CD14-positive monocyte (primary cell): ENCODE measurements around the gene PRC1. TPM values are rescaled to one million over a fixed set of nuclear protein-coding genes. Genes with fewer than 3 reads are reported as not detected.

ENCODE experiments used
- DNase-seq, 3 donors: peaks; one replicate each; pipeline ENCODE4 v3.0.0-alpha.2; 2011 to 2022
- H2AFZ ChIP-seq: 2 replicates; pipeline ENCODE4 v1.6.0; 2012; ENCODE audit warnings: mild to moderate bottlenecking, low read depth, low read length, inconsistent platforms; ENCODE audit not compliant: insufficient read depth, poor library complexity, severe bottlenecking
- H3K27ac ChIP-seq, 2 donors: 1 replicate in 1 of 2; 2 replicates in 1 of 2; pipeline ENCODE4 v1.5.1; 2012 to 2013; ENCODE audit warnings: low read length in 2 of 2, control low read depth in 1 of 2, inconsistent platforms in 1 of 2, low read depth in 1 of 2, mild to moderate bottlenecking in 1 of 2
- H3K27me3 ChIP-seq, 2 donors: one replicate each; pipeline versions ENCODE4 v1.6.0 to v1.6.1; 2011 to 2013; ENCODE audit warnings: low read length in 2 of 2; ENCODE audit not compliant: control insufficient read depth in 2 of 2, insufficient read depth in 2 of 2
- H3K36me3 ChIP-seq, 2 donors: replicated peaks in 1 of 2; 1 replicate in 1 of 2; 2 replicates in 1 of 2; pipeline versions ENCODE4 v1.5.1 to v1.6.1; 2012 to 2013; ENCODE audit warnings: low read length in 2 of 2, control low read depth in 1 of 2, inconsistent platforms in 1 of 2, mild to moderate bottlenecking in 1 of 2; ENCODE audit not compliant: insufficient read depth in 2 of 2, control insufficient read depth in 1 of 2
- H3K4me1 ChIP-seq, 2 donors: 1 replicate in 1 of 2; 2 replicates in 1 of 2; pipeline versions ENCODE4 v1.5.1 to v1.6.1; 2012 to 2013; ENCODE audit warnings: low read length in 2 of 2, control low read depth in 1 of 2, inconsistent platforms in 1 of 2, mild to moderate bottlenecking in 1 of 2, moderate library complexity in 1 of 2; ENCODE audit not compliant: insufficient read depth in 2 of 2, control insufficient read depth in 1 of 2
- H3K4me2 ChIP-seq: replicated peaks from 2 replicates; pipeline ENCODE3; 2012; ENCODE audit warnings: low read length, moderate library complexity, mild to moderate bottlenecking; ENCODE audit not compliant: poor library complexity, severe bottlenecking; ENCODE audit errors: extremely low read depth
- H3K4me3 ChIP-seq, 3 experiments: fragments of 200-600 bp in 1 of 3; sonication (generic) in 1 of 3; replicated peaks in 1 of 3; 1 replicate in 2 of 3; 2 replicates in 1 of 3; pipeline ENCODE4 v1.5.1; 2011 to 2013; ENCODE audit warnings: low read length in 3 of 3, mild to moderate bottlenecking in 3 of 3, control low read depth in 2 of 3, low read depth in 2 of 3, inconsistent platforms in 1 of 3, moderate library complexity in 1 of 3
- H3K79me2 ChIP-seq: 2 replicates; pipeline ENCODE4 v1.6.0; 2012; ENCODE audit warnings: mild to moderate bottlenecking, control low read depth, inconsistent platforms, low read length, moderate library complexity; ENCODE audit not compliant: insufficient read depth
- H3K9ac ChIP-seq: 2 replicates; pipeline ENCODE4 v1.6.0; 2017; ENCODE audit warnings: low read length, mild to moderate bottlenecking; ENCODE audit not compliant: insufficient read depth, poor library complexity, severe bottlenecking
- H3K9me3 ChIP-seq, 2 donors: replicated peaks in 1 of 2; 1 replicate in 1 of 2; 2 replicates in 1 of 2; pipeline versions ENCODE4 v1.5.1 to v1.6.1; 2012 to 2013; ENCODE audit warnings: low read length in 2 of 2, control low read depth in 1 of 2; ENCODE audit not compliant: control insufficient read depth in 1 of 2, insufficient read depth in 1 of 2
- H4K20me1 ChIP-seq: 2 replicates; pipeline ENCODE4 v1.6.0; 2012; ENCODE audit warnings: mild to moderate bottlenecking, low read length, control low read depth, moderate library complexity; ENCODE audit not compliant: insufficient read depth
- H3K27ac Mint-ChIP-seq, 7 donors: one replicate each; pipeline ENCODE4 v1.8.0; 2020; ENCODE audit warnings: mild to moderate bottlenecking in 7 of 7, mixed read lengths in 7 of 7, moderate library complexity in 6 of 7, inconsistent platforms in 2 of 7
- H3K27me3 Mint-ChIP-seq, 3 donors: one replicate each; pipeline ENCODE4 v1.8.0; 2021 to 2022; ENCODE audit warnings: low read depth in 3 of 3, mild to moderate bottlenecking in 3 of 3, mixed read lengths in 3 of 3, moderate library complexity in 3 of 3, inconsistent platforms in 1 of 3
- H3K36me3 Mint-ChIP-seq, 2 donors: one replicate each; pipeline ENCODE4 v1.8.0; 2020; ENCODE audit warnings: mixed read lengths in 2 of 2, inconsistent platforms in 1 of 2, mild to moderate bottlenecking in 1 of 2
- H3K4me1 Mint-ChIP-seq: one replicate; pipeline ENCODE4 v1.8.0; 2020; ENCODE audit warnings: mild to moderate bottlenecking, mixed read lengths
- H3K4me3 Mint-ChIP-seq, 2 donors: one replicate each; pipeline ENCODE4 v1.8.0; 2020; ENCODE audit warnings: mild to moderate bottlenecking in 2 of 2, mixed read lengths in 2 of 2, moderate library complexity in 1 of 2
- H3K9me3 Mint-ChIP-seq, 7 donors: one replicate each; pipeline ENCODE4 v1.8.0; 2020 to 2022; ENCODE audit warnings: mixed read lengths in 7 of 7, mild to moderate bottlenecking in 6 of 7, moderate library complexity in 6 of 7, inconsistent platforms in 2 of 7
- CTCF ChIP-seq: fragments of 200-600 bp; IDR thresholded peaks from one replicate; pipeline ENCODE4 v1.8.0; 2022; ENCODE audit warnings: antibody characterized with exemption, mild to moderate bottlenecking
- WGBS: methylation state at CpG from one replicate; pipeline ENCODE4 v1.1.5; 2013; ENCODE audit warnings: missing lambda C conversion rate; ENCODE audit not compliant: insufficient coverage; 5-methylcytosine and 5-hydroxymethylcytosine counted together
- intact Hi-C, 2 donors: fragments of 100-400 bp; cut with micrococcal nuclease; formaldehyde crosslinking; loops; one replicate each; pipeline versions ENCODE4 v1.15.0 to v1.15.1; 2023
- polyA plus RNA-seq, 3 donors: library from polyadenylated mRNA; depleted of rRNA in 1 of 3; unstranded in 2 of 3; stranded (reverse) in 1 of 3; fragments of 300-500 nt in 2 of 3; fragments of >200 nt in 1 of 3; fragmentation: Illumina TruSeq in 2 of 3; gene quantifications; 1 replicate in 2 of 3; 2 replicates in 1 of 3; pipeline ENCODE4 v1.2.3, GENCODE V29; 2012 to 2021

Gene PRC1
- polyA plus RNA-seq, 3 donors: 1.6 to 6.9 (median 2.0) TPM

DNA sequence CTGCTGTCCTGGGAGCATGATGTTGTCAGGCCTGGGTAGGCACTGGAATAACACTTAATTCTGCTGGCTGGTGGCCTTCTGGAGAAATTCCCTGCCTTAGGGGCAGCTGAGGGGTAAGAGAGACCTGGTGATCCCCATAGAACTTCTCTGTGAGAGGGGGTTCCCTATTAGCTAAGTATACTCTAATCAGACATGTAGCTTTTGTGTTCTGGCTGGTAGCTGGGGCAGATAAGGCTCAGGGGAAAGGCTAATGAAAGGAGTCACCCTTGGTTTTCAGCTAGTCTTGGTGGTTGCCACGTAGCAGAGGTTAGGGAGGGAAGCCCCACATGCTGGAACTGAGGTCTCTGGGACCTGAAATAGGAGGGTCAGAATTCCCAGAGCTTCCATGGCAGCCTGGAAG, 61.0 kb downstream of the PRC1 start:
- no peak overlapping the region for H3K4me2 ChIP-seq
- no peak overlapping the region for H3K27ac ChIP-seq
- no peaks in the 10 kb centered on the region for H3K9me3 Mint-ChIP-seq
- H3K4me1 Mint-ChIP-seq: peaks cover 50% of the 10 kb centered on the region
- no peak overlapping the region for H3K9ac ChIP-seq
- H3K9me3 ChIP-seq: no peaks in the 10 kb centered on the region
- no peak overlapping the region for H3K4me3 ChIP-seq
- peaks cover 0 to 5% of the 10 kb centered on the region in 2 donors for H3K36me3 ChIP-seq
- H3K4me1 ChIP-seq: peaks cover 57 to 79% of the 10 kb centered on the region in 2 donors
- H3K4me3 Mint-ChIP-seq: no peak overlapping the region
- peaks cover 11 to 14% of the 10 kb centered on the region in 2 donors for H3K36me3 Mint-ChIP-seq
- peak overlapping the region in 3 of 7 donors; percentile 30 to 41 (median 40) for H3K27ac Mint-ChIP-seq
- peaks cover 35% of the 10 kb centered on the region for H3K79me2 ChIP-seq
- TF ChIP-seq CTCF: no peak
- peak in 1 of 3 donors; percentile 3 for DNase-seq
- peaks cover 0 to 2% (median 0%) of the 10 kb centered on the region in 3 donors for H3K27me3 Mint-ChIP-seq
- H3K27me3 ChIP-seq: no peaks in the 10 kb centered on the region
- 91% methylated on average over 1 of the region's 1 CpG for WGBS
- no peak overlapping the region for H2AFZ ChIP-seq
- H4K20me1 ChIP-seq: no peaks in the 10 kb centered on the region
- intact Hi-C loops: loop anchor here in 1 of 2 donors (5.0 kb wide), 1 partner anchor 36 kb away; no protein-coding TSS in a partner anchor

DNA sequence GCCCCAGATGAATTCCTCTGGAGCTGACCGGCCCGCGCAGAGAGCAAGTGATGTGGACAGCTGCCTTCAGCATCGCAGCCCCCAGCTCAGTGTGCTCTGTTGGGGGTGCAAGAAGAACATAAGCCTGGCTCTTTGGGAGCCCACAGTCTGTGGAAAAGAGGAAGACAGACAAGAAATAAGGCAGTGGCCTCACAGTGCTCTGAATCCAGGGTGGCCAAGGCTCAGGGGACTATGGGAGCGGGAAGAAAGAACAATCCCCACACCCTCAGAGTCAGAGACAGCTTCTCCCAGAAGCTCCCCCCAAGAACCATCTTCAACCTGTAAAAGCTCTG, 61.7 kb downstream of the PRC1 start:
- peak; percentile 55 for TF ChIP-seq CTCF
- Histone ChIP-seq H3K36me3 (no peaks in the 10 kb centered on the region), H3K27me3 (no peaks in the 10 kb centered on the region), H3K4me1 (peaks cover 63 to 86% of the 10 kb centered on the region in 2 donors), H3K4me3 (peak overlapping the region in 2 of 3 experiments; percentile 51 to 81), H3K9ac (peak overlapping the region; percentile 77), H3K4me2 (peak overlapping the region; percentile 98), H4K20me1 (no peaks in the 10 kb centered on the region), H2AFZ (peak overlapping the region; percentile 88), H3K9me3 (no peaks in the 10 kb centered on the region), H3K27ac (peak overlapping the region in 1 of 2 donors; percentile 81), H3K79me2 (peaks cover 35% of the 10 kb centered on the region)
- DNase-seq: no peak
- peaks cover 10% of the 10 kb centered on the region in 2 donors for H3K36me3 Mint-ChIP-seq
- intact Hi-C loops: loop anchor here in 1 of 2 donors (5.0 kb wide), 1 partner anchor 35 kb away; no protein-coding TSS in a partner anchor
- H3K27ac Mint-ChIP-seq: peak overlapping the region; percentile 80 to 97 (median 89)
- H3K4me1 Mint-ChIP-seq: peaks cover 53% of the 10 kb centered on the region
- H3K4me3 Mint-ChIP-seq: peak overlapping the region in 1 of 2 donors; percentile 46
- no peaks in the 10 kb centered on the region for H3K9me3 Mint-ChIP-seq
- H3K27me3 Mint-ChIP-seq: peaks cover 0 to 2% (median 0%) of the 10 kb centered on the region in 3 donors
- WGBS: 0% methylated on average over 4 of the region's 5 CpGs
